Sigmoid colon (tissue), 7 donors: ENCODE results near the gene UBAP1. TPM values are rescaled to one million over a fixed set of nuclear protein-coding genes. Genes with fewer than 3 reads are reported as not detected.
"Not testable (repeated sequence)": the region's sequence is repeated elsewhere in the genome, so short reads cannot be mapped to it uniquely, and the experiment has no call there.

Experiments used
- DNase-seq: peaks from one replicate; pipeline ENCODE4 v3.0.0-alpha.2; 2019
- H3K27ac ChIP-seq, 4 donors: fragments of 200-600 bp; sonication (generic); one replicate each; pipeline ENCODE4 v1.5.1; 2016 to 2019; ENCODE audit warnings: mild to moderate bottlenecking in 1 of 4
- H3K27me3 ChIP-seq, 3 donors: fragments of 200-600 bp; sonication (generic); one replicate each; pipeline ENCODE4 v1.5.1; 2019; ENCODE audit warnings: mild to moderate bottlenecking in 1 of 3
- H3K36me3 ChIP-seq, 4 donors: fragments of 200-600 bp; sonication (generic); one replicate each; pipeline ENCODE4 v1.5.1; 2016 to 2019
- H3K4me1 ChIP-seq, 4 donors: fragments of 200-600 bp; sonication (generic); one replicate each; pipeline ENCODE4 v1.5.1; 2017 to 2019
- H3K4me3 ChIP-seq, 4 donors: fragments of 200-600 bp; sonication (generic); one replicate each; pipeline ENCODE4 v1.5.1; 2017 to 2019; ENCODE audit warnings: mild to moderate bottlenecking in 2 of 4, moderate library complexity in 1 of 4
- H3K9me3 ChIP-seq, 4 donors: fragments of 200-600 bp in 3 of 4; sonication (generic) in 3 of 4; one replicate each; pipeline versions ENCODE4 v1.5.1 to v1.6.1; 2013 to 2019
- CTCF ChIP-seq, 4 experiments: fragments of 450-650 bp in 3 of 4; fragments of 200-600 bp in 1 of 4; IDR thresholded peaks; one replicate each; pipeline ENCODE4 v1.5.1; 2016 to 2019; ENCODE audit warnings: antibody characterized with exemption in 4 of 4, mild to moderate bottlenecking in 3 of 4, moderate library complexity in 2 of 4
- EP300 ChIP-seq, 4 donors: sonication (generic); formaldehyde crosslinking; IDR thresholded peaks; one replicate each; pipeline ENCODE4 v1.6.1; 2017; ENCODE audit warnings: antibody characterized with exemption in 4 of 4
- POLR2A ChIP-seq, 2 donors: fragments of 450-650 bp; IDR thresholded peaks; one replicate each; pipeline ENCODE4 v1.6.1; 2016; ENCODE audit warnings: antibody characterized with exemption in 2 of 2, mild to moderate bottlenecking in 2 of 2, moderate library complexity in 2 of 2
- POLR2AphosphoS5 ChIP-seq, 4 donors: sonication (generic); formaldehyde crosslinking; IDR thresholded peaks; one replicate each; pipeline ENCODE4 v1.6.1; 2017; ENCODE audit warnings: antibody characterized with exemption in 4 of 4
- WGBS, 2 donors: extraction: QIAGEN DNeasy Blood & Tissue Kit; methylation state at CpG; one replicate each; pipeline ENCODE4 v1.1.7; 2013; 5-methylcytosine and 5-hydroxymethylcytosine counted together
- intact Hi-C: fragments of 100-400 bp; cut with DNase I; formaldehyde crosslinking; loops from one replicate; pipeline ENCODE4 v1.15.1; 2023
- polyA plus RNA-seq, 3 donors: library from polyadenylated mRNA; stranded (reverse); fragments of 200-250 nt; gene quantifications; one replicate each; pipeline ENCODE4 v1.2.3, GENCODE V29; 2013
- total RNA-seq, 4 donors: library from RNA; depleted of rRNA; stranded (reverse); fragments of >200 nt; gene quantifications; one replicate each; pipeline ENCODE4 v1.1.0, GENCODE V29; 2016
- donor health status: healthy with polysubstance abuse.
- donor health status: Bipolar disorder and iron deficiency.
- donor health status: healthy.

Gene UBAP1
- total and polyA plus RNA-seq, 7 donors = 32.8 to 52.7 (median 42.5) TPM

- Histone ChIP-seq H3K4me1 (no peaks in the 10 kb centered on the region), H3K27ac (no peak overlapping the region), H3K27me3 (no peaks in the 10 kb centered on the region), H3K36me3 (peaks cover 3 to 39% (median 9%) of the 10 kb centered on the region in 4 donors), H3K9me3 (no peaks in the 10 kb centered on the region), H3K4me3 (no peak overlapping the region)
- 96 to 98% methylated on average over 2 of the region's 2 CpGs for WGBS, 2 donors
- no peak for TF ChIP-seq POLR2A (IDR thresholded peaks at IDR 0.05)
- TF ChIP-seq POLR2AphosphoS5 (IDR thresholded peaks at IDR 0.05) = no peak
- no peak for TF ChIP-seq EP300 (IDR thresholded peaks at IDR 0.05)
- no peak for TF ChIP-seq CTCF (IDR thresholded peaks at IDR 0.05)
- intact Hi-C loops = no loop called here
- DNase-seq = no peak
These were observed 53.4 kb downstream of the UBAP1 start for GRCh38 chr9:34232201-34232600.

- 95 to 100% methylated on average over 1 of the region's 1 CpG for WGBS, 2 donors
- TF ChIP-seq EP300 (IDR thresholded peaks at IDR 0.05) (no peak), POLR2AphosphoS5 (IDR thresholded peaks at IDR 0.05) (no peak), CTCF (IDR thresholded peaks at IDR 0.05) (no peak), POLR2A (IDR thresholded peaks at IDR 0.05) (no peak)
- Histone ChIP-seq H3K9me3 (no peaks in the 10 kb centered on the region), H3K27me3 (no peaks in the 10 kb centered on the region), H3K27ac (no peak overlapping the region), H3K4me1 (peaks cover 0 to 5% (median 2%) of the 10 kb centered on the region in 4 donors), H3K36me3 (peaks cover 3 to 39% (median 9%) of the 10 kb centered on the region in 4 donors), H3K4me3 (no peak overlapping the region)
- intact Hi-C loops = no loop called here
- no peak for DNase-seq
These were observed 54.8 kb downstream of the UBAP1 start for GRCh38 chr9:34233672-34234071.

- peaks cover 0 to 29% (median 25%) of the 10 kb centered on the region in 4 donors for H3K4me1 ChIP-seq
- DNase-seq = no peak
These were observed 59.0 kb downstream of the UBAP1 start for GRCh38 chr9:34237836-34238235.

DNA sequence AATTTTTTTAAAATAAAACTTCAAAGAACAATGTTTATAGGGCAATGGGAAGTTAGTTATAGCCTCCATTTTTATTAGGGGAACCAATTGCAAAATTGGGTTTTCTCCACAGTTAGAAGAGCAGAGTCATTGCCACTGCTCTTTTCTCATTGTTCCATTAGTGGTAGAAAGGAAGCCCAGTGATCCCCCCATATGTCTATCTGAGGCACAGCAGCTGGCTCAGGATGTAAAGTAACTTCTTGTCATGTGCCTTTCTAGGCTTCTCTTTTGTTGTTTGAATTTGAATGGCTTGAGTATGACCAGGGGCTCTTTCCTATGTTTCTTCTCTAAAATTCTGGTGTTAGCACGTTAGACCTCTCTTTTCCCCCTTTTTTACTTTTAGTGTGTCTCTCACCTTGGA, 61.2 kb downstream of the UBAP1 start:
- Histone ChIP-seq H3K4me3 (no peak overlapping the region), H3K27ac (peak overlapping the region in 1 of 4 donors; percentile 29), H3K36me3 (peaks cover 3 to 43% (median 22%) of the 10 kb centered on the region in 4 donors), H3K9me3 (no peaks in the 10 kb centered on the region), H3K4me1 (peaks cover 0 to 41% (median 36%) of the 10 kb centered on the region in 4 donors), H3K27me3 (no peaks in the 10 kb centered on the region)
- TF ChIP-seq POLR2AphosphoS5 (IDR thresholded peaks at IDR 0.05) (no peak), CTCF (IDR thresholded peaks at IDR 0.05) (no peak), EP300 (IDR thresholded peaks at IDR 0.05) (no peak), POLR2A (IDR thresholded peaks at IDR 0.05) (no peak)
- no peak for DNase-seq
- intact Hi-C loops = no loop called here
- 56 to 90% methylated on average over 1 of the region's 1 CpG for WGBS, 2 donors

More at GRCh38 chr9:34237836-34238235, 59.0 kb downstream of the UBAP1 start:
- no peaks in the 10 kb centered on the region for H3K9me3 ChIP-seq
- H3K4me3 ChIP-seq = no peak overlapping the region
- intact Hi-C loops = no loop called here
- 90 to 91% methylated on average over 4 of the region's 4 CpGs for WGBS, 2 donors
- TF ChIP-seq EP300 (IDR thresholded peaks at IDR 0.05) (no peak), POLR2A (IDR thresholded peaks at IDR 0.05) (no peak), POLR2AphosphoS5 (IDR thresholded peaks at IDR 0.05) (no peak), CTCF (IDR thresholded peaks at IDR 0.05) (no peak)
- no peaks in the 10 kb centered on the region for H3K27me3 ChIP-seq
- H3K27ac ChIP-seq = no peak overlapping the region
- H3K36me3 ChIP-seq = peaks cover 3 to 48% (median 21%) of the 10 kb centered on the region in 4 donors

- DNase-seq = no peak
- 19 to 64% methylated on average over 2 of the region's 2 CpGs for WGBS, 2 donors
- TF ChIP-seq POLR2AphosphoS5 (IDR thresholded peaks at IDR 0.05) (no peak), EP300 (IDR thresholded peaks at IDR 0.05) (no peak), POLR2A (IDR thresholded peaks at IDR 0.05) (no peak), CTCF (IDR thresholded peaks at IDR 0.05) (no peak)
- H3K9me3 ChIP-seq = no peaks in the 10 kb centered on the region
- H3K4me3 ChIP-seq = no peak overlapping the region
- no peaks in the 10 kb centered on the region for H3K27me3 ChIP-seq
- H3K27ac ChIP-seq = peak overlapping the region in 3 of 4 donors; percentile 48 to 53 (median 53)
- H3K36me3 ChIP-seq = peaks cover 4 to 32% (median 13%) of the 10 kb centered on the region in 4 donors
- peaks cover 0 to 44% (median 39%) of the 10 kb centered on the region in 4 donors for H3K4me1 ChIP-seq
- intact Hi-C loops = no loop called here
These were observed 64.0 kb downstream of the UBAP1 start for GRCh38 chr9:34242830-34243229.

DNA sequence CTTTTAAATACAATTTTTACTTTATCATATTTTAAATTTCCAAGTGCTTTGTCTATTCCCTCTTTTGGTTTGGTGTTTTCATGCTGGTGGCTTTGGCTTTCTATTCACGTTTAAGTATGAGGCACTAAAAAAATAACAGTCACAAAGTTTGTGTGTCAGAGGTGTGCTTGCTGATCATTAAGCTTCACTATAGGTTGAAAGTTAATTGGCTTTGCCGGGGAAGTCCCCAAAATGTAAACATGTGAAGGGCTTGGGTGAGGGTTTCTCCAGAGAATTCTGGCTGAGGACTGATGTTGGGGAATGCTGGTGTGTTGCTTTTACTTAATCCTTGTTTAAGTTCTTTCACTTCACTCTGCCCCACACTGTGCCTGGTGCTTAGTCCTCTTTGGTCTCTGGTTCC, 66.4 kb downstream of the UBAP1 start:
- DNase-seq, intact Hi-C loops, H3K9me3 ChIP-seq, H3K27ac ChIP-seq, H3K4me3 ChIP-seq, H3K27me3 ChIP-seq: not testable (repeated sequence)
- Histone ChIP-seq H3K4me1 (peaks cover 0 to 37% (median 29%) of the 10 kb centered on the region in 4 donors), H3K36me3 (peaks cover 8 to 42% (median 18%) of the 10 kb centered on the region in 4 donors)
- no CpG with 5 or more reads among the region's 2 CpGs for WGBS, 2 donors
